Keratinocyte (primary cell): Measurements from ENCODE around the gene KIAA0825. TPM values are rescaled to one million over a fixed set of nuclear protein-coding genes. Genes with fewer than 3 reads are reported as not detected.

ENCODE experiments used
- DNase-seq: peaks from one replicate; pipeline ENCODE4 v3.0.0-alpha.2; 2011; ENCODE audit warnings: low read depth, missing footprints, low spot score
- FAIRE-seq: peaks from 2 replicates; lab custom pipeline; 2011; peaks lifted over from hg19 to GRCh38; lab: Jason Lieb, UNC
- H2AFZ ChIP-seq: 2 replicates; pipeline ENCODE4 v1.6.0; 2012; ENCODE audit warnings: low read length, control low read depth, inconsistent platforms; ENCODE audit not compliant: control insufficient read depth
- H3K27ac ChIP-seq: 2 replicates; pipeline ENCODE4 v1.5.1; 2011; ENCODE audit warnings: low read length; ENCODE audit not compliant: control insufficient read depth, insufficient read depth
- H3K27me3 ChIP-seq: 3 replicates; pipeline ENCODE4 v1.6.0; 2011; ENCODE audit warnings: low read length; ENCODE audit not compliant: control insufficient read depth, insufficient read depth; ENCODE audit errors: extremely low read depth
- H3K36me3 ChIP-seq, 2 experiments: 2 replicates in 1 of 2; 3 replicates in 1 of 2; pipeline ENCODE4 v1.5.1; 2011; ENCODE audit warnings: low read length in 2 of 2, mild to moderate bottlenecking in 1 of 2; ENCODE audit not compliant: control insufficient read depth in 2 of 2, insufficient read depth in 2 of 2; ENCODE audit errors: extremely low read depth in 1 of 2
- H3K4me1 ChIP-seq: 3 replicates; pipeline ENCODE4 v1.5.1; 2011; ENCODE audit warnings: low read length; ENCODE audit not compliant: control insufficient read depth, insufficient read depth; ENCODE audit errors: extremely low read depth
- H3K4me2 ChIP-seq: 3 replicates; pipeline ENCODE4 v1.6.0; 2011; ENCODE audit warnings: low read depth, low read length; ENCODE audit not compliant: control insufficient read depth, insufficient read depth; ENCODE audit errors: extremely low read depth
- H3K4me3 ChIP-seq, 3 experiments: fragments of 200-600 bp in 1 of 3; sonication (generic) in 1 of 3; 2 replicates in 2 of 3; 3 replicates in 1 of 3; pipeline ENCODE4 v1.5.1; 2011 to 2016; ENCODE audit warnings: low read length in 3 of 3, mild to moderate bottlenecking in 3 of 3, control low read depth in 2 of 3, inconsistent platforms in 1 of 3, low read depth in 1 of 3, mixed read lengths in 1 of 3, mixed run types in 1 of 3, moderate library complexity in 1 of 3; ENCODE audit not compliant: control insufficient read depth in 2 of 3, insufficient read depth in 2 of 3; ENCODE audit errors: extremely low read depth in 1 of 3
- H3K79me2 ChIP-seq: 2 replicates; pipeline ENCODE4 v1.6.0; 2012; ENCODE audit warnings: low read length; ENCODE audit not compliant: control insufficient read depth, insufficient read depth
- H3K9ac ChIP-seq: 3 replicates; pipeline ENCODE4 v1.6.0; 2011; ENCODE audit warnings: low read length; ENCODE audit not compliant: control insufficient read depth, insufficient read depth; ENCODE audit errors: extremely low read depth
- H3K9me1 ChIP-seq: 3 replicates; pipeline ENCODE4 v1.6.0; 2011; ENCODE audit warnings: low read length; ENCODE audit not compliant: control insufficient read depth, insufficient read depth; ENCODE audit errors: extremely low read depth
- H3K9me3 ChIP-seq: 2 replicates; pipeline ENCODE4 v1.5.1; 2012; ENCODE audit warnings: low read depth, low read length; ENCODE audit not compliant: control insufficient read depth
- H4K20me1 ChIP-seq: 3 replicates; pipeline ENCODE4 v1.6.0; 2011; ENCODE audit warnings: low read length; ENCODE audit not compliant: control insufficient read depth, insufficient read depth; ENCODE audit errors: extremely low read depth
- CTCF ChIP-seq, 3 experiments: IDR thresholded peaks in 1 of 3; conservative IDR thresholded peaks in 1 of 3; optimal IDR thresholded peaks in 1 of 3; 2 replicates in 2 of 3; 3 replicates in 1 of 3; pipeline versions ENCODE3 to v1.5.1; 2011; ENCODE audit warnings: low read length in 3 of 3, mild to moderate bottlenecking in 3 of 3, moderate library complexity in 2 of 3, control low read depth in 1 of 3, inconsistent platforms in 1 of 3; ENCODE audit not compliant: insufficient read depth in 2 of 3; ENCODE audit errors: extremely low read depth in 1 of 3
- EZH2 ChIP-seq: IDR thresholded peaks from one replicate; pipeline ENCODE4 v1.6.1; 2012; ENCODE audit warnings: inconsistent platforms, mild to moderate bottlenecking, low read length, moderate library complexity
- dilution Hi-C: fragments of 300-500 bp; cut with MboI; formaldehyde crosslinking; loops from one replicate; pipeline ENCODE4 v1.7.0; 2020; ENCODE audit warnings: low sequenced_read_pairs; ENCODE audit not compliant: extremely low pct_ligation_motif_present
- polyA plus RNA-seq, 5 experiments: library from polyadenylated mRNA; depleted of rRNA in 3 of 5; stranded (reverse) in 3 of 5; stranded (forward) in 1 of 5; unstranded in 1 of 5; fragments of >200 nt; gene quantifications; 1 replicate in 1 of 5; 2 replicates in 3 of 5; 3 replicates in 1 of 5; pipeline versions ENCODE4 v1.2.1 to v1.2.3, GENCODE V29; 2011 to 2012; ENCODE audit warnings: missing spikeins in 2 of 5, low read depth in 1 of 5, low replicate concordance in 1 of 5

Gene KIAA0825
- polyA plus RNA-seq, 1 donor (not counting 4 experiments of a cell fraction or from before 2014, with no cell fraction given), result 1.2 TPM

GRCh38 chr5:94212476-94212875, 405.9 kb downstream of the KIAA0825 start:
- H3K27me3 ChIP-seq, result no peaks in the 10 kb centered on the region

GRCh38 chr5:94209774-94210355, 408.5 kb downstream of the KIAA0825 start:
- TF ChIP-seq CTCF (optimal IDR thresholded peaks at IDR 0.05 in 1 of 3, IDR thresholded peaks at IDR 0.05 in 1 of 3, conservative IDR thresholded peaks at IDR 0.05 in 1 of 3; ENCODE audit: extremely low read depth in 1 of 3, insufficient read depth in 2 of 3, low read length in 3 of 3), result no peak
- no peak for TF ChIP-seq EZH2
- DNase-seq, result no peak
- Histone ChIP-seq H3K4me2 (no peak overlapping the region), H3K27ac (no peak overlapping the region), H3K36me3 (no peaks in the 10 kb centered on the region), H3K27me3 (no peaks in the 10 kb centered on the region), H4K20me1 (no peaks in the 10 kb centered on the region), H3K9me3 (no peaks in the 10 kb centered on the region), H3K9me1 (no peaks in the 10 kb centered on the region), H3K79me2 (no peaks in the 10 kb centered on the region), H2AFZ (no peak overlapping the region), H3K9ac (no peak overlapping the region), H3K4me3 (no peak overlapping the region), H3K4me1 (no peaks in the 10 kb centered on the region)
- dilution Hi-C loops, result no loop called here
- no peak for FAIRE-seq

More at GRCh38 chr5:94212476-94212875, 405.9 kb downstream of the KIAA0825 start:
- TF ChIP-seq EZH2, result no peak
- no peak for TF ChIP-seq CTCF (optimal IDR thresholded peaks at IDR 0.05 in 1 of 3, IDR thresholded peaks at IDR 0.05 in 1 of 3, conservative IDR thresholded peaks at IDR 0.05 in 1 of 3; ENCODE audit: extremely low read depth in 1 of 3, insufficient read depth in 2 of 3, low read length in 3 of 3)
- FAIRE-seq (no peak), DNase-seq (no peak)
- Histone ChIP-seq H3K27ac (no peak overlapping the region), H4K20me1 (no peaks in the 10 kb centered on the region), H3K9ac (no peak overlapping the region), H2AFZ (no peak overlapping the region), H3K9me3 (no peaks in the 10 kb centered on the region), H3K79me2 (no peaks in the 10 kb centered on the region), H3K4me2 (no peak overlapping the region), H3K36me3 (no peaks in the 10 kb centered on the region), H3K4me1 (no peaks in the 10 kb centered on the region), H3K4me3 (no peak overlapping the region), H3K9me1 (no peaks in the 10 kb centered on the region)
- dilution Hi-C loops, result no loop called here
